Heart left ventricle (tissue), 13 donors: Measurements from ENCODE around the gene RXRA.

Source experiments
- POLR2A ChIP-seq, 2 donors: fragments of 450-650 bp; IDR thresholded peaks; one replicate each; pipeline ENCODE4 v1.6.1; 2017; ENCODE audit warnings: antibody characterized with exemption in 2 of 2, mild to moderate bottlenecking in 2 of 2, moderate library complexity in 2 of 2
- TF ChIP-seq, protein P1 (sequence below), 12 donors: fragments of 200-600 bp; sonication (generic) in 4 of 12; IDR thresholded peaks; one replicate each; pipeline versions ENCODE4 v1.5.0 to v1.8.0; 2018 to 2022; ENCODE audit warnings: antibody characterized with exemption in 12 of 12, mild to moderate bottlenecking in 5 of 12
- donor health status: ischemic (EF 13 %, LVEDD 7.1; RV severe dilation, severe dysfunction).
- donor health status: DM: no; HTN: yes; CAD: no.
- donor health status: DM: no; HTN: no; CAD: no.
- donor health status: ischemic (EF 25% LVEDD 6.9; RV normal size, moderate dysfunction).
- donor health status: ischemic (EF 25% LVEDD 5.7; RV mildly dilated, moderate dysfunction).
- donor health status: ischemic (EF 35%, LVEDD 5.7; RV mildly dilated, moderate dysfunction).
- donor health status: nonischemic (EF 11% LVEDD 7.7; RV severe dilation, severe dysfunction).
- donor health status: DM: yes; HTN: yes; CAD: no.
- donor health status: PGD.
- donor health status: ischemic (EF 29% LVEDD 5.4; RV normal size, mild dysfunction).
- donor health status: nonischemic (EF 23%, LVEDD 6.1; RV moderate dilation, normal function).

DNA sequence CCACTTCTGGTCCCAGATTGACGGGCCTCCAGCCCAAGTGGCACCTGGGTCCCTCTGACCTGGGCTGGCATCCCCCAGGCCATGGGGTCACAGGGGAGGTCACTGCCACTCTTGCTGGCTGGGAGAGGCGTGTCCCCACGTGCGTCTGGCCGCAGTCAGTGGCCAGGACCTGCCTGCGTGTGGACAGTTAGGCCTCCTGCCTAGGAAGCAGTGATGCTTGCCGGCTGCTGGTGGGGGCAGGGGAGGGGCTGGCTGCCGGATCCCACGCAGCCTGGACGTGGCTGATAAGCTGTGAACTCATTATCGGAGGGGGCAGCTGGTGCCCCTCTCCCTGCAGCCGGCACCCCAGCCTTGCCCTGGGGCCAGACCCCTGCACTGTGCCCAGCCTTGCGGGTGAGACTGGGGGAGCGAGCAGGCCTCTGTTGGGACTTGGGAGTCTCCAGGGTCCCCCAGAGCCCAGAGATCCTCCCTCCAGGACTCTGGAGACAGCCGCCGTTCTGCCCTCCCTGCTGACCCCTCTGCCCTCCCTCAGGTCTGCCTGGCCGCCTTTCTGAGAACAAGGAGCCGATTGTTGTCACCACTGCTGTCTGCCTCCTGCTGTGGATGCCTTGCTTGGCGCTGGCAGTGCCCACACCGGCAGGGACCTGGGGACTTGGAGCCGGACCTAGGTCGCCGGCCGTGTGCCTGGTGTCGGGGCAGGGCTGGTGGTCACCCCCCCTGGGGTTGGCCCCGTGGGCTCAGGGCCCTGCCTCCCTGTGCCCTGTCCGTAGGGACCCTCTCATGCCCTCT, 12.3 kb downstream of the RXRA start:
- TF ChIP-seq, protein P1, sequence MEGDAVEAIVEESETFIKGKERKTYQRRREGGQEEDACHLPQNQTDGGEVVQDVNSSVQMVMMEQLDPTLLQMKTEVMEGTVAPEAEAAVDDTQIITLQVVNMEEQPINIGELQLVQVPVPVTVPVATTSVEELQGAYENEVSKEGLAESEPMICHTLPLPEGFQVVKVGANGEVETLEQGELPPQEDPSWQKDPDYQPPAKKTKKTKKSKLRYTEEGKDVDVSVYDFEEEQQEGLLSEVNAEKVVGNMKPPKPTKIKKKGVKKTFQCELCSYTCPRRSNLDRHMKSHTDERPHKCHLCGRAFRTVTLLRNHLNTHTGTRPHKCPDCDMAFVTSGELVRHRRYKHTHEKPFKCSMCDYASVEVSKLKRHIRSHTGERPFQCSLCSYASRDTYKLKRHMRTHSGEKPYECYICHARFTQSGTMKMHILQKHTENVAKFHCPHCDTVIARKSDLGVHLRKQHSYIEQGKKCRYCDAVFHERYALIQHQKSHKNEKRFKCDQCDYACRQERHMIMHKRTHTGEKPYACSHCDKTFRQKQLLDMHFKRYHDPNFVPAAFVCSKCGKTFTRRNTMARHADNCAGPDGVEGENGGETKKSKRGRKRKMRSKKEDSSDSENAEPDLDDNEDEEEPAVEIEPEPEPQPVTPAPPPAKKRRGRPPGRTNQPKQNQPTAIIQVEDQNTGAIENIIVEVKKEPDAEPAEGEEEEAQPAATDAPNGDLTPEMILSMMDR (IDR thresholded peaks at IDR 0.05) = no peak
- TF ChIP-seq POLR2A (IDR thresholded peaks at IDR 0.05) = no peak
